GM13976 (cell line): ENCODE results near the gene GPR3.
A peak's percentile ranks its signal among the peaks of the same experiment; 100 is the strongest.

ENCODE experiments used
- DNase-seq: peaks from one replicate; pipeline ENCODE4 v3.0.0; 2012; ENCODE audit warnings: low spot score
- CTCF ChIP-seq: IDR thresholded peaks from 2 replicates; pipeline ENCODE4 v1.5.1; 2012; ENCODE audit warnings: borderline replicate concordance, mild to moderate bottlenecking; ENCODE audit not compliant: insufficient read depth; ENCODE audit errors: extremely low read depth, missing control alignments, control extremely low read depth
- in situ Hi-C: fragments of 300-500 bp; cut with MboI; formaldehyde crosslinking; loops from one replicate; pipeline ENCODE4 v1.12.0; 2022; ENCODE audit warnings: low sequenced_read_pairs, mixed read lengths, inconsistent platforms; ENCODE audit not compliant: unreplicated experiment

GPR3 gene

GRCh38 chr1:27358928-27359313 is 33.5 kb upstream of the GPR3 start:
- in situ Hi-C loops: no loop called here
- no peak for DNase-seq
- no peak for TF ChIP-seq CTCF

GRCh38 chr1:27359822-27360158 is 32.6 kb upstream of the GPR3 start:
- no peak for DNase-seq
- TF ChIP-seq CTCF: no peak
- in situ Hi-C loops: no loop called here

GRCh38 chr1:27360159-27361043 is 32.0 kb upstream of the GPR3 start:
- DNase-seq: peak; percentile 75
- no peak for TF ChIP-seq CTCF
- in situ Hi-C loops: no loop called here

GRCh38 chr1:27361044-27361402 is 31.4 kb upstream of the GPR3 start:
- no peak for DNase-seq
- TF ChIP-seq CTCF: no peak
- in situ Hi-C loops: no loop called here

GRCh38 chr1:27361553-27361952 is 30.9 kb upstream of the GPR3 start:
- DNase-seq: no peak
- in situ Hi-C loops: no loop called here
- no peak for TF ChIP-seq CTCF

GRCh38 chr1:27363766-27364695 is 28.4 kb upstream of the GPR3 start:
- in situ Hi-C loops: no loop called here
- no peak for TF ChIP-seq CTCF
- no peak for DNase-seq
